ENCODE results near the gene UNC5A.

GRCh38 chr5:176884571-176884890, 74.2 kb downstream of the UNC5A start:
- TF ChIP-seq, protein P1, sequence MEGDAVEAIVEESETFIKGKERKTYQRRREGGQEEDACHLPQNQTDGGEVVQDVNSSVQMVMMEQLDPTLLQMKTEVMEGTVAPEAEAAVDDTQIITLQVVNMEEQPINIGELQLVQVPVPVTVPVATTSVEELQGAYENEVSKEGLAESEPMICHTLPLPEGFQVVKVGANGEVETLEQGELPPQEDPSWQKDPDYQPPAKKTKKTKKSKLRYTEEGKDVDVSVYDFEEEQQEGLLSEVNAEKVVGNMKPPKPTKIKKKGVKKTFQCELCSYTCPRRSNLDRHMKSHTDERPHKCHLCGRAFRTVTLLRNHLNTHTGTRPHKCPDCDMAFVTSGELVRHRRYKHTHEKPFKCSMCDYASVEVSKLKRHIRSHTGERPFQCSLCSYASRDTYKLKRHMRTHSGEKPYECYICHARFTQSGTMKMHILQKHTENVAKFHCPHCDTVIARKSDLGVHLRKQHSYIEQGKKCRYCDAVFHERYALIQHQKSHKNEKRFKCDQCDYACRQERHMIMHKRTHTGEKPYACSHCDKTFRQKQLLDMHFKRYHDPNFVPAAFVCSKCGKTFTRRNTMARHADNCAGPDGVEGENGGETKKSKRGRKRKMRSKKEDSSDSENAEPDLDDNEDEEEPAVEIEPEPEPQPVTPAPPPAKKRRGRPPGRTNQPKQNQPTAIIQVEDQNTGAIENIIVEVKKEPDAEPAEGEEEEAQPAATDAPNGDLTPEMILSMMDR (IDR thresholded peaks at IDR 0.05) = no peak
- TF ChIP-seq TCF7L2 (IDR thresholded peaks at IDR 0.05; ENCODE audit: low read depth, low read length) (no peak), SIN3A (IDR thresholded peaks at IDR 0.05; ENCODE audit: borderline replicate concordance, insufficient read depth, low read depth, low read length) (no peak)
